ENCODE results near the gene AFTPH.

DNA sequence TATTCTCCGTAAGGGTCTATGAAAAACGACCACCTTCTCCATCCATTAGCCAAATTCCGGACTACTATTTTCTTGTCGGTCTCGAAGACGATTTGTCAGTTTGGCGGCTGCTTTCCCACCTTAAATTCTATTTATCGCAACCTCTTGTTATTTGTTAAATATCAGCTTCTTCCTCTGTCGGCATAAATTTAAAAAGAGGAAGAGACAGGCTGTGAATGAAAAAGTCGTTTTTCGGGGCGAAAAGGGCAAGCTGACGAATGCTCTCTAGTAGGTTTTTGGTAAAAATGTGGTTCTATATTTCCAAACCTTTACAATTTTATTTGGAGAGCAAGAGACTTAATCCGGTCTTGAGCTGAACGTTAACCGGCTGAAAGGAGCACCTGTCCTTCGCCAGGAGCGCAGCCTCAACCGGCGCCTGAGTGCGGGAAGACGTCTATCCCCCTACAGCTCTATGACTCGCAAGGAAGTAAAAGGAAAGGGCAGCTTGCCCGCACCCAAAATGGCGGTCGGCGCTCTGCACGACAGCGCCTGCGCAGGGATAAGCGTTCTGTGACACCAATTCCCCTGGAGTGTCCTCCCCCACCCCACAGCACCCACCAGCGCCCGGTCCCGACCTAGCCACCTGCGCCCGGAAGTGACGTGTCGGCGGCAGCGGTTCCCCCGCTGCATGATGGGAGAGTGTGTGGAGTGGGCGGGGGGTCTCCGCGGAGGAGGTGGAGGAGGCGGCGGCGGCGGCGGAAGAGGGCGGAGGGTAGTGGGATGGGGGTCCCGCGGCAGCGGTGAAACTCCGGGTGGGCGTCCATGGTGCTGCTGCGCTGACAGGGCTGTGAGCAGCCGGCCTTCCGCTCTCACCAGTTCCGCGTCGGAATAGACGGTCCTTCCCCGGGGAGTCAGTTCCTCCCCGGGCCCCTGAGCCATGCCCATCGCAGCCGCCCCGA lies at the start of gene AFTPH:
- TF ChIP-seq CTCF (IDR thresholded peaks at IDR 0.05; ENCODE audit: low read depth, low read length, poor library complexity, severe bottlenecking) = no peak
- no peak for TF ChIP-seq EZH2phosphoT487 (IDR thresholded peaks at IDR 0.05; ENCODE audit: borderline replicate concordance, low read length)
